Mesendoderm (in vitro differentiated cells): ENCODE data around the gene ICAM5.
A peak's percentile ranks its signal among the peaks of the same experiment; 100 is the strongest.

Experiments used
- DNase-seq: peaks from one replicate; pipeline ENCODE4 v3.0.0; 2013
- H2AK5ac ChIP-seq: 2 replicates; pipeline ENCODE4 v1.6.1; 2013; ENCODE audit warnings: low read length, inconsistent platforms
- H2BK120ac ChIP-seq: 2 replicates; pipeline ENCODE4 v1.6.1; 2013; ENCODE audit warnings: low read depth, mild to moderate bottlenecking, low read length, moderate library complexity, mixed read lengths
- H2BK15ac ChIP-seq: replicated peaks from 2 replicates; pipeline ENCODE4 v1.6.1; 2013; ENCODE audit warnings: low read depth, mild to moderate bottlenecking, moderate library complexity
- H2BK5ac ChIP-seq: 2 replicates; pipeline ENCODE4 v1.6.1; 2013; ENCODE audit warnings: low read length, inconsistent platforms
- H3K18ac ChIP-seq: 2 replicates; pipeline ENCODE4 v1.6.1; 2013; ENCODE audit warnings: mild to moderate bottlenecking, low read length, mixed read lengths
- H3K23ac ChIP-seq: one replicate; pipeline ENCODE4 v1.6.1; 2013; ENCODE audit warnings: low read length
- H3K27ac ChIP-seq: 2 replicates; pipeline ENCODE4 v1.5.1; 2013; ENCODE audit warnings: low read depth, mild to moderate bottlenecking, inconsistent platforms, low read length, moderate library complexity
- H3K27me3 ChIP-seq: 2 replicates; pipeline ENCODE4 v1.6.1; 2013; ENCODE audit warnings: low read length, control low read depth, mild to moderate bottlenecking, inconsistent platforms; ENCODE audit not compliant: insufficient read depth, poor library complexity
- H3K36me3 ChIP-seq: 2 replicates; pipeline ENCODE4 v1.6.1; 2013; ENCODE audit warnings: low read length, inconsistent platforms; ENCODE audit not compliant: control insufficient read depth, insufficient read depth
- H3K4ac ChIP-seq: one replicate; pipeline ENCODE4 v1.6.1; 2013; ENCODE audit warnings: low read depth, mild to moderate bottlenecking, low read length, moderate library complexity
- H3K4me1 ChIP-seq: 2 replicates; pipeline ENCODE4 v1.6.1; 2013; ENCODE audit warnings: low read depth, low read length, inconsistent platforms; ENCODE audit not compliant: control insufficient read depth
- H3K4me2 ChIP-seq: 2 replicates; pipeline ENCODE4 v1.6.1; 2013; ENCODE audit warnings: low read length
- H3K4me3 ChIP-seq: 2 replicates; pipeline ENCODE4 v1.5.1; 2013; ENCODE audit warnings: mild to moderate bottlenecking, low read length
- H3K56ac ChIP-seq: one replicate; pipeline ENCODE4 v1.6.1; 2013; ENCODE audit warnings: low read length
- H3K79me1 ChIP-seq: 2 replicates; pipeline ENCODE4 v1.6.1; 2013; ENCODE audit warnings: low read length, inconsistent platforms
- H3K79me2 ChIP-seq: 2 replicates; pipeline ENCODE4 v1.6.1; 2013; ENCODE audit warnings: mild to moderate bottlenecking, low read length; ENCODE audit not compliant: control insufficient read depth, insufficient read depth
- H3K9ac ChIP-seq: 2 replicates; pipeline ENCODE4 v1.6.1; 2013; ENCODE audit warnings: low read length, inconsistent platforms
- H4K5ac ChIP-seq: one replicate; pipeline ENCODE4 v1.6.1; 2013; ENCODE audit warnings: low read length
- H4K8ac ChIP-seq: one replicate; pipeline ENCODE4 v1.6.1; 2013; ENCODE audit warnings: low read depth, mild to moderate bottlenecking, control low read depth, low read length, moderate library complexity
- WGBS: extraction: QIAGEN DNeasy Blood & Tissue Kit; methylation state at CpG from one replicate; pipeline ENCODE4 v1.1.7; 2013; ENCODE audit warnings: low lambda C conversion rate, missing lambda C conversion rate; ENCODE audit not compliant: insufficient coverage; ENCODE audit errors: extremely low coverage; 5-methylcytosine and 5-hydroxymethylcytosine counted together

The ICAM5 gene

GRCh38 chr19:10256970-10257615, 32.7 kb upstream of the ICAM5 start:
- H3K27me3 ChIP-seq: no peaks in the 10 kb centered on the region
- no peak overlapping the region for H3K4me3 ChIP-seq
- no peak overlapping the region for H2BK5ac ChIP-seq
- H3K79me2 ChIP-seq: peaks cover 4% of the 10 kb centered on the region
- no peak overlapping the region for H3K56ac ChIP-seq
- DNase-seq: no peak
- no peak overlapping the region for H3K27ac ChIP-seq
- no peak overlapping the region for H3K4me2 ChIP-seq
- H2BK15ac ChIP-seq: no peak overlapping the region
- no peak overlapping the region for H3K18ac ChIP-seq
- H3K4ac ChIP-seq: no peak overlapping the region
- WGBS: no CpG with 5 or more reads among the region's 9 CpGs
- H2AK5ac ChIP-seq: no peak overlapping the region
- H3K9ac ChIP-seq: no peak overlapping the region
- no peak overlapping the region for H4K5ac ChIP-seq
- peaks cover 4% of the 10 kb centered on the region for H3K79me1 ChIP-seq
- no peak overlapping the region for H3K23ac ChIP-seq
- no peaks in the 10 kb centered on the region for H3K4me1 ChIP-seq
- H3K36me3 ChIP-seq: peaks cover 5% of the 10 kb centered on the region
- H4K8ac ChIP-seq: no peak overlapping the region
- no peak overlapping the region for H2BK120ac ChIP-seq

- H3K4ac ChIP-seq: no peak overlapping the region
- no peak overlapping the region for H3K18ac ChIP-seq
- DNase-seq: no peak
- H3K23ac ChIP-seq: no peak overlapping the region
- H3K79me2 ChIP-seq: no peaks in the 10 kb centered on the region
- no peak overlapping the region for H2BK5ac ChIP-seq
- no peak overlapping the region for H2AK5ac ChIP-seq
- no peak overlapping the region for H3K9ac ChIP-seq
- H3K4me2 ChIP-seq: no peak overlapping the region
- no peak overlapping the region for H3K27ac ChIP-seq
- no CpG with 5 or more reads among the region's 18 CpGs for WGBS
- H3K79me1 ChIP-seq: no peaks in the 10 kb centered on the region
- no peak overlapping the region for H2BK15ac ChIP-seq
- no peak overlapping the region for H4K5ac ChIP-seq
- no peak overlapping the region for H3K4me3 ChIP-seq
- H3K4me1 ChIP-seq: no peaks in the 10 kb centered on the region
- H3K27me3 ChIP-seq: no peaks in the 10 kb centered on the region
- peaks cover 5% of the 10 kb centered on the region for H3K36me3 ChIP-seq
- H4K8ac ChIP-seq: no peak overlapping the region
- H2BK120ac ChIP-seq: no peak overlapping the region
- H3K56ac ChIP-seq: no peak overlapping the region
Measured at GRCh38 chr19:10258080-10258710, 31.6 kb upstream of the ICAM5 start.

DNA sequence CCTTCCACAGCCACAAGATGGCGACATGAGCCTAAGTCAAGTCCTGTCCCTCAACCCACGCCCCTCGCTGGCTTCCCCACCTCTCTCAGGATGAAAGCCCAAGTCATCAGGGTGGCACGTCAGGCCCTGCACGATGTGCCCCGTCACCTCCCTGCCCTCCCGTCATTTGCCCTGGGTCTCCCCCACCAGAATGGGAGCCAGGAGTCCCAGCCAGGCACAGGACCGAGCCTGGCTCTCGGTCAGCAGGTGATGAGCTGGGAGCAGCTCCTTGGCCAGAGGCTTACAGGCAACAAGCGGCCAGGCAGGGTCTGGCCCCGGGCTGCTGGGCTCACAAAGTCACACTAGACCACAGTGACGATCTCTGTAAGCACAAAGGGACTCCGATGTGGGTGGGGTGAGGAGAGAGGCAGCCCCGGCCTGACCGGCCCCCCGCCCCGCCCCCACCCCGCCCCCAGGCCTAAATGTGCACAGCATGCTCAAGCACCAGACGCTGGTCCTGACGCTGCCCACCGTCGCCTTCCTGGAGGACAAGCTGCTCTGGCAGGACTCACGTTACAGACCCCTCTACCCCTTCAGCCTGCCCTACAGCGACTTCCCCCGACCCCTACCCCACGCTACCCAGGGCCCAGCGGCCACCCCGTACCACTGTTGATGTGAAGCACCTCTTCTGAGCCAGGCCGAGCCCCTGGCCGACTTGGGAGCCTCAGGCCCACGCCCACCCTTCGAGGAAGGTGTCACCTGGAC, 30.4 kb upstream of the ICAM5 start:
- Histone ChIP-seq H3K4me2 (no peak overlapping the region), H3K79me1 (no peaks in the 10 kb centered on the region), H3K27me3 (no peaks in the 10 kb centered on the region), H4K8ac (no peak overlapping the region), H3K56ac (no peak overlapping the region), H4K5ac (no peak overlapping the region), H3K36me3 (peaks cover 5% of the 10 kb centered on the region), H3K79me2 (no peaks in the 10 kb centered on the region), H3K27ac (no peak overlapping the region), H2AK5ac (no peak overlapping the region), H2BK15ac (no peak overlapping the region), H3K9ac (no peak overlapping the region), H3K23ac (no peak overlapping the region), H3K18ac (no peak overlapping the region), H2BK5ac (no peak overlapping the region), H2BK120ac (no peak overlapping the region), H3K4me3 (no peak overlapping the region), H3K4ac (no peak overlapping the region), H3K4me1 (no peaks in the 10 kb centered on the region)
- no CpG with 5 or more reads among the region's 32 CpGs for WGBS
- peak; percentile 95 for DNase-seq

- Histone ChIP-seq H3K27me3 (no peaks in the 10 kb centered on the region), H2AK5ac (no peak overlapping the region), H3K79me2 (no peaks in the 10 kb centered on the region), H3K4me1 (no peaks in the 10 kb centered on the region), H4K5ac (no peak overlapping the region), H3K23ac (no peak overlapping the region), H3K9ac (no peak overlapping the region), H3K36me3 (peaks cover 5% of the 10 kb centered on the region), H3K4me2 (no peak overlapping the region), H3K79me1 (no peaks in the 10 kb centered on the region), H2BK120ac (no peak overlapping the region), H4K8ac (no peak overlapping the region), H3K27ac (no peak overlapping the region), H2BK5ac (no peak overlapping the region), H3K56ac (no peak overlapping the region), H3K4ac (no peak overlapping the region), H2BK15ac (no peak overlapping the region), H3K18ac (no peak overlapping the region), H3K4me3 (no peak overlapping the region)
- no peak for DNase-seq
- no CpG with 5 or more reads among the region's 8 CpGs for WGBS
Measured at GRCh38 chr19:10260141-10260584, 29.6 kb upstream of the ICAM5 start.

GRCh38 chr19:10262771-10263170, 27.0 kb upstream of the ICAM5 start:
- no peak overlapping the region for H2BK15ac ChIP-seq
- H3K4me3 ChIP-seq: no peak overlapping the region
- no peak overlapping the region for H3K23ac ChIP-seq
- no peak overlapping the region for H3K4me2 ChIP-seq
- H3K79me1 ChIP-seq: no peaks in the 10 kb centered on the region
- no peak overlapping the region for H4K8ac ChIP-seq
- no peak overlapping the region for H3K9ac ChIP-seq
- H3K4me1 ChIP-seq: no peaks in the 10 kb centered on the region
- H3K18ac ChIP-seq: no peak overlapping the region
- H2AK5ac ChIP-seq: no peak overlapping the region
- no peaks in the 10 kb centered on the region for H3K36me3 ChIP-seq
- H3K79me2 ChIP-seq: no peaks in the 10 kb centered on the region
- H4K5ac ChIP-seq: no peak overlapping the region
- H2BK5ac ChIP-seq: no peak overlapping the region
- H3K27ac ChIP-seq: no peak overlapping the region
- H3K56ac ChIP-seq: no peak overlapping the region
- no peak overlapping the region for H3K4ac ChIP-seq
- no peaks in the 10 kb centered on the region for H3K27me3 ChIP-seq
- no peak overlapping the region for H2BK120ac ChIP-seq
- WGBS: 100% methylated on average over 1 of the region's 7 CpGs
- DNase-seq: no peak
